ENCODE results near the gene IL15.

The IL15 gene

DNA sequence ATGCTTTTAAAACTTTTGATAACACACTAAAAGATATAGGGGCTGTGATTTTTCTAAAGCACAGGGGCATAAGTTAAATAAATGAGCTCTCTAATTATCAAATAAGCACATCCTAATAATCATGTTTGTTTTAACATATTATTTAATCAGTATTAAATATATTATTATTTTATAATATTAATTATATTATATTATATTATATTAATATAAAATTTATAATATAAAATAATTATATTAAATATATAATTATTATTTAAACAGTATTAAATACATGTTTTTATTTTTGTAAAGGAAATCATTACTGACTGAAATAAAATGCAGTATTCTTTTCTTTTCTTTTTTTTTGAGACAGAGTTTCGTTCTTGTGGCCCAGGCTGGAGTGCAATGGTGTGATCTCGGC lies 136.5 kb downstream of the IL15 start:
- no peak for DNase-seq (ENCODE audit: low read depth)

DNA sequence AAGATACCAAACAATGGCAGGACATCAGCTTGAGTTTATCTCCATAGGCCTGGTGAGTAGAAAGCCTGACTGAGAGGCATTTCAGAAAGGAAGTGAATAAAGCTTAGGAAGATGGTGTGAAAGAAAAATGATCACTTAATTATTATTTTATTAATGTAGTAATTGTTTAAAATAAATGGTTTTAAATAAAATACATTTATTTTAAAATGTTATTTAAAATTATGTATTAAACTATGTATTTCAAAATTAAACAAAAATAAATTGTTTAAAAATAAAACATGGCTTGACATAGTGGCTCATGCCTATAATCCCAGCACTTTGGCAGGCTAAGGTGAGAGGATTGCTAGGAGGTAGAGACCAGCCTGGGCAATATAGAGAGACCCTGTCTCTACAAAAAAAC lies 145.8 kb downstream of the IL15 start:
- no peak for DNase-seq (ENCODE audit: low read depth)

All from fibroblast of gingiva (primary cell).